Activated gamma-delta T cell treated with anti-CD3 and anti-CD28 coated beads, Interleukin-2, amount 50 U/mL, for 16 hours (primary cell): ENCODE measurements around the gene HDAC4.
A peak's percentile ranks its signal among the peaks of the same experiment; 100 is the strongest.
"Not testable (repeated sequence)": the region's sequence is repeated elsewhere in the genome, so short reads cannot be mapped to it uniquely, and the experiment has no call there.

Experiments
- DNase-seq: peaks from one replicate; pipeline ENCODE4 v3.0.0-alpha.2; 2020; ENCODE audit warnings: low read depth

HDAC4 gene

GRCh38 chr2:239400596-239401066 is at the start of gene HDAC4:
HDAC4 (minus strand) TSS chr2:239401020; CDS start chr2:239352699, 48,321 bp downstream.
- DNase-seq: no peak

GRCh38 chr2:239449468-239449867 is 48.6 kb upstream of the HDAC4 start:
- not testable (repeated sequence) for DNase-seq

- no peak for DNase-seq
These were observed 45.1 kb upstream of the HDAC4 start for GRCh38 chr2:239445771-239446524.

- no peak for DNase-seq
These were observed 44.1 kb upstream of the HDAC4 start for GRCh38 chr2:239444626-239445577.

GRCh38 chr2:239443666-239444567 is 43.1 kb upstream of the HDAC4 start:
- DNase-seq: no peak

GRCh38 chr2:239443102-239443620 is 42.3 kb upstream of the HDAC4 start:
- DNase-seq: no peak

- DNase-seq: no peak
These were observed 41.4 kb upstream of the HDAC4 start for GRCh38 chr2:239442192-239442591.

- DNase-seq: peak; percentile 4
These were observed 40.6 kb upstream of the HDAC4 start for GRCh38 chr2:239441261-239442078.

GRCh38 chr2:239440511-239440959 is 39.7 kb upstream of the HDAC4 start:
- DNase-seq: no peak

GRCh38 chr2:239439754-239440315 is 39.0 kb upstream of the HDAC4 start:
- DNase-seq: no peak

- DNase-seq: no peak
These were observed 38.4 kb upstream of the HDAC4 start for GRCh38 chr2:239438995-239439753.

GRCh38 chr2:239438368-239438767 is 37.5 kb upstream of the HDAC4 start:
- DNase-seq: no peak

GRCh38 chr2:239436669-239437335 is 36.0 kb upstream of the HDAC4 start:
- no peak for DNase-seq

- no peak for DNase-seq
These were observed 35.3 kb upstream of the HDAC4 start for GRCh38 chr2:239436076-239436475.

GRCh38 chr2:239433777-239434403 is 33.1 kb upstream of the HDAC4 start:
- no peak for DNase-seq

GRCh38 chr2:239432174-239432573 is 31.4 kb upstream of the HDAC4 start:
- DNase-seq: no peak

GRCh38 chr2:239431536-239431935 is 30.7 kb upstream of the HDAC4 start:
- no peak for DNase-seq
